Type B pancreatic cell (in vitro differentiated cells): ENCODE measurements around the gene NOP53. TPM values are rescaled to one million over a fixed set of nuclear protein-coding genes. Genes with fewer than 3 reads are reported as not detected.
"Not testable (repeated sequence)": the region's sequence is repeated elsewhere in the genome, so short reads cannot be mapped to it uniquely, and the experiment has no call there.

Experiments used
- DNase-seq: peaks from one replicate; pipeline ENCODE4 v3.0.0; 2021; ENCODE audit warnings: mixed read lengths; ENCODE audit not compliant: unreplicated experiment; ENCODE audit errors: extremely low spot score
- H3K27ac Mint-ChIP-seq: 2 replicates; pipeline ENCODE4 v1.8.0; 2021; ENCODE audit warnings: mild to moderate bottlenecking, mixed read lengths
- H3K27me3 Mint-ChIP-seq: 2 replicates; pipeline ENCODE4 v1.8.0; 2021; ENCODE audit warnings: mixed read lengths
- H3K36me3 Mint-ChIP-seq: 2 replicates; pipeline ENCODE4 v1.8.0; 2021; ENCODE audit warnings: mixed read lengths
- H3K4me1 Mint-ChIP-seq: one replicate; pipeline ENCODE4 v1.8.0; 2021; ENCODE audit warnings: mixed read lengths; ENCODE audit not compliant: unreplicated experiment
- H3K4me3 Mint-ChIP-seq: 2 replicates; pipeline ENCODE4 v1.8.0; 2021; ENCODE audit warnings: mild to moderate bottlenecking, mixed read lengths
- H3K9me3 Mint-ChIP-seq: 2 replicates; pipeline ENCODE4 v1.8.0; 2021; ENCODE audit warnings: mixed read lengths
- CTCF ChIP-seq: fragments of 200-600 bp; sonication (generic); conservative IDR thresholded peaks from 2 replicates; pipeline ENCODE4 v1.5.0; 2021; ENCODE audit warnings: antibody characterized with exemption, mild to moderate bottlenecking
- total RNA-seq: library from RNA; stranded (reverse); gene quantifications from 2 replicates; pipeline ENCODE4 v1.2.1, GENCODE V29; 2021; ENCODE audit warnings: low replicate concordance

The NOP53 gene
- total RNA-seq, 1 donor from 2014 or later, result 274 TPM

- Mint-ChIP-seq H3K4me3 (no peak overlapping the region), H3K4me1 (peaks cover 19% of the 10 kb centered on the region), H3K9me3 (peaks cover 13% of the 10 kb centered on the region), H3K27ac (no peak overlapping the region), H3K27me3 (peaks cover 36% of the 10 kb centered on the region), H3K36me3 (peaks cover 5% of the 10 kb centered on the region)
- no peak for TF ChIP-seq CTCF
- DNase-seq, result no peak
Observed at GRCh38 chr19:47716270-47716937, 28.9 kb upstream of the NOP53 start.

DNA sequence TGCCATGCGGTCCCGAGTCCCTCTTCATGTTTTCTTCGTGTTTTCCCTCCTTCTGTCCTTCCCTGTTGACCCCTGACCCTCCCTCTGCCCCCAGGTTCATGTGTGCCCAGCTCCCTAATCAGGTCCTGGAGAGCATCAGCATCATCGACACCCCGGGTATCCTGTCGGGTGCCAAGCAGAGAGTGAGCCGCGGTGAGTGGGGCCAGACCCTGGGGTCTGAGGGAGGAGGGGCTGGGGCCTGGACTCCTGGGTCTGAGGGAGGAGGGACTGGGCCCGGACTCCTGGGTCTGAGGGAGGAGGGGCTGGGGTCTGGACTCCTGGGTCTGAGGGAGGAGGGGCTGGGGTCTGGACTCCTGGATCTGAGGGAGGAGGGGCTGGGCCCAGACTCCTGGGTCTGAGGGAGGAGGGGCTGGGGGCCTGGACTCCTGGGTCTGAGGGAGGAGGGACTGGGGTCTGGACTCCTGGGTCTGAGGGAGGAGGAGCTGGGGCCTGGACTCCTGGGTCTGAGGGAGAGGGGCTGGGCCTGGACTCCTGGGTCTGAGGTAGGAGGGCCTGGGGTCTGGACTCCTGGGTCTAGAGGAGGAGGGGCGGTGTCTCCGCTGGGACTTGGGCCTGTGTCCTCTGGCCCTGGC lies 26.8 kb upstream of the NOP53 start:
- peaks cover 13% of the 10 kb centered on the region for H3K9me3 Mint-ChIP-seq
- not testable (repeated sequence) for H3K4me3 Mint-ChIP-seq, DNase-seq, H3K36me3 Mint-ChIP-seq
- H3K27me3 Mint-ChIP-seq, result peaks cover 24% of the 10 kb centered on the region
- peaks cover 19% of the 10 kb centered on the region for H3K4me1 Mint-ChIP-seq
- H3K27ac Mint-ChIP-seq, result peak overlapping the region; percentile 64

- no peak for DNase-seq
- no peak overlapping the region for H3K4me3 Mint-ChIP-seq
- H3K36me3 Mint-ChIP-seq, result peaks cover 5% of the 10 kb centered on the region
- peaks cover 7% of the 10 kb centered on the region for H3K9me3 Mint-ChIP-seq
- peaks cover 17% of the 10 kb centered on the region for H3K27me3 Mint-ChIP-seq
- peak overlapping the region; percentile 72 for H3K27ac Mint-ChIP-seq
- peaks cover 14% of the 10 kb centered on the region for H3K4me1 Mint-ChIP-seq
- no peak for TF ChIP-seq CTCF
Observed at GRCh38 chr19:47719047-47719859, 26.1 kb upstream of the NOP53 start.

DNA sequence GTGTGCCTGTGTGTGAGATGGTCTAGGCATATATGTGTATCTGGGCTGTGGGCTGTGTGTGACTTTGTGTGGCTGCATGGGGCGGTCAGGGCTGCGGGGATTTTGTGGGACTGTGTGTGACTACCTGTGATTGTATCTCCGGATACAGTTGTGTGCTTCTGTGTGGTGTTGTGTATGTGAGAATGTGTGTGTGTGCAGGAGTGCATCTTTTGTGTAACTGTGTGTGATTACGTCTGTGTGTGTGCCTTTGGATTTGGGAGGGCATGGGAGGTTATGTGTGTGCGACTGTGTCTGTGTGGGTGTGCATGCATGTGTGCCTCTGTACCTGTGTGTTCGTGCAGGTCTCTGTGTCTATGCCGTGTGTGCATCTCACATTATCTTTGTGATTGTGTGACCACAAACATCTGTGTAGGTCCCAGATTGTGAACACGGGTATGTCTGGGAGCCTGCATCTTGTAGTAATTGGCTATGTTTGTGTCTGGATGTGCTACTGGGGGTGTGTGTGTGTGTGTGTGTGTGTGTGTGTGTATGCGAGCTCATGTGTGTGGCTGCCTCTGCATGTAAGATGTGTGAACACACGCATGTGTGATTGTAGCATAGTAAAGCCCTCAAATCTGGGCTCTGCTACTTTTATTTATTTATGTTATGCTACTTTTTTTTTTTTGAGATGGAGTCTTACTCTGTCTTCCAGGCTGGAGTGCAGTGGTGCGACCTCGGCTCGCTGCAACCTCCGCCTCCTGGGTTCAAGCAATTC lies 24.5 kb upstream of the NOP53 start:
- no peak for DNase-seq
- Mint-ChIP-seq H3K4me3 (no peak overlapping the region), H3K27ac (peak overlapping the region; percentile 8), H3K27me3 (peaks cover 6% of the 10 kb centered on the region), H3K4me1 (peaks cover 13% of the 10 kb centered on the region), H3K36me3 (no peaks in the 10 kb centered on the region), H3K9me3 (no peaks in the 10 kb centered on the region)
- no peak for TF ChIP-seq CTCF

- H3K36me3 Mint-ChIP-seq, result no peaks in the 10 kb centered on the region
- no peak overlapping the region for H3K27ac Mint-ChIP-seq
- H3K4me3 Mint-ChIP-seq, result no peak overlapping the region
- no peak for DNase-seq
- peaks cover 5% of the 10 kb centered on the region for H3K27me3 Mint-ChIP-seq
- TF ChIP-seq CTCF, result no peak
- H3K9me3 Mint-ChIP-seq, result no peaks in the 10 kb centered on the region
- H3K4me1 Mint-ChIP-seq, result peaks cover 13% of the 10 kb centered on the region
Observed at GRCh38 chr19:47723581-47723940, 21.8 kb upstream of the NOP53 start.
